Stimulated activated CD8-positive, alpha-beta memory T cell treated with anti-CD3 and anti-CD28 coated beads, Interleukin-12 subunit alpha, Interleukin-12 subunit beta, amount 100 ng/mL, for 4 hours (primary cell): ENCODE measurements around the gene CBX4.

Source experiments
- DNase-seq: peaks from one replicate; pipeline ENCODE4 v3.0.0-alpha.2; 2020; ENCODE audit warnings: low read depth

CBX4 gene

GRCh38 chr17:79799174-79799537 is 40.1 kb downstream of the CBX4 start:
- DNase-seq, result no peak

GRCh38 chr17:79798299-79799173 is 40.7 kb downstream of the CBX4 start:
- DNase-seq, result no peak

GRCh38 chr17:79797492-79798298 is 41.5 kb downstream of the CBX4 start:
- DNase-seq, result no peak

GRCh38 chr17:79796763-79797491 is 42.3 kb downstream of the CBX4 start, which contains the start of gene CBX8:
Gene CBX8, minus strand, starts transcription at chr17:79797077. Its CDS starts 79 bp downstream, at chr17:79796998.
- DNase-seq, result peak; percentile 99

GRCh38 chr17:79796444-79796762 is 42.8 kb downstream of the CBX4 start:
- DNase-seq, result no peak

- no peak for DNase-seq
Measured at GRCh38 chr17:79795795-79796443, 43.3 kb downstream of the CBX4 start.

GRCh38 chr17:79794659-79795511 is 44.4 kb downstream of the CBX4 start:
- DNase-seq, result no peak

- no peak for DNase-seq
Measured at GRCh38 chr17:79793924-79794304, 45.3 kb downstream of the CBX4 start.

GRCh38 chr17:79792984-79793923 is 46.0 kb downstream of the CBX4 start:
- DNase-seq, result no peak

GRCh38 chr17:79792341-79792871 is 46.8 kb downstream of the CBX4 start:
- DNase-seq, result no peak

- DNase-seq, result no peak
Measured at GRCh38 chr17:79791735-79792161, 47.5 kb downstream of the CBX4 start.

- DNase-seq, result no peak
Measured at GRCh38 chr17:79790805-79791734, 48.2 kb downstream of the CBX4 start.

- DNase-seq, result no peak
Measured at GRCh38 chr17:79789943-79790804, 49.1 kb downstream of the CBX4 start.

- DNase-seq, result no peak
Measured at GRCh38 chr17:79788989-79789942, 50.0 kb downstream of the CBX4 start.

- no peak for DNase-seq
Measured at GRCh38 chr17:79788455-79788854, 50.8 kb downstream of the CBX4 start.

GRCh38 chr17:79786930-79787643 is 52.2 kb downstream of the CBX4 start:
- DNase-seq, result no peak
